ENCODE data around the gene SLC27A1. TPM values are rescaled to one million over a fixed set of nuclear protein-coding genes. Genes with fewer than 3 reads are reported as not detected.

SLC27A1 gene
- total RNA-seq, 1 donor from 2014 or later: 9.5 TPM

GRCh38 chr19:17429641-17430113 is 40.6 kb upstream of the SLC27A1 start:
- H3K4me3 ChIP-seq (ENCODE audit: insufficient read depth, low read depth, low read length): no peak overlapping the region
- H4K20me1 ChIP-seq (ENCODE audit: insufficient read depth, low read length): no peaks in the 10 kb centered on the region
- no peaks in the 10 kb centered on the region for H3K36me3 ChIP-seq (ENCODE audit: insufficient read depth, low read length)
- no peaks in the 10 kb centered on the region for H3K79me2 ChIP-seq (ENCODE audit: insufficient read depth, low read length)
- no peak for DNase-seq (ENCODE audit: low read depth)
- no peaks in the 10 kb centered on the region for H3K4me1 Mint-ChIP-seq (ENCODE audit: low read depth, unreplicated experiment)
- no peak for TF ChIP-seq CTCF (IDR thresholded peaks at IDR 0.05; ENCODE audit: insufficient read depth, low read depth, low read length)
- TF ChIP-seq EZH2 (IDR thresholded peaks at IDR 0.05; ENCODE audit: insufficient read depth, low read length): no peak
- no peak overlapping the region for H3K4me3 Mint-ChIP-seq (ENCODE audit: unreplicated experiment)
- H3K27ac ChIP-seq (ENCODE audit: low read depth, low read length): no peak overlapping the region
- no peaks in the 10 kb centered on the region for H3K27me3 Mint-ChIP-seq (ENCODE audit: low read depth, unreplicated experiment)
- no peak overlapping the region for H3K4me2 ChIP-seq (ENCODE audit: low read length)
- H3K27me3 ChIP-seq (ENCODE audit: insufficient read depth, low read length): no peaks in the 10 kb centered on the region
- no peak for FAIRE-seq
- H3K36me3 Mint-ChIP-seq (ENCODE audit: low read depth, unreplicated experiment): no peaks in the 10 kb centered on the region
- H2AFZ ChIP-seq (ENCODE audit: low read depth, low read length): no peak overlapping the region
- no peak overlapping the region for H3K9ac ChIP-seq (ENCODE audit: low read length)
- no peaks in the 10 kb centered on the region for H3K9me3 ChIP-seq (ENCODE audit: insufficient read depth, low read depth, low read length)
- H3K27ac Mint-ChIP-seq (ENCODE audit: unreplicated experiment): no peak overlapping the region
- no peaks in the 10 kb centered on the region for H3K4me1 ChIP-seq (ENCODE audit: insufficient read depth, low read length)
- H3K9me3 Mint-ChIP-seq (ENCODE audit: unreplicated experiment): no peaks in the 10 kb centered on the region

- no peak overlapping the region for H3K4me3 ChIP-seq (ENCODE audit: insufficient read depth, low read depth, low read length)
- peaks cover 2% of the 10 kb centered on the region for H3K9me3 ChIP-seq (ENCODE audit: insufficient read depth, low read depth, low read length)
- Mint-ChIP-seq H3K27me3 (ENCODE audit: low read depth, unreplicated experiment) (peaks cover 2% of the 10 kb centered on the region), H3K36me3 (ENCODE audit: low read depth, unreplicated experiment) (no peaks in the 10 kb centered on the region), H3K4me1 (ENCODE audit: low read depth, unreplicated experiment) (no peaks in the 10 kb centered on the region), H3K9me3 (ENCODE audit: unreplicated experiment) (no peaks in the 10 kb centered on the region), H3K4me3 (ENCODE audit: unreplicated experiment) (no peak overlapping the region), H3K27ac (ENCODE audit: unreplicated experiment) (no peak overlapping the region)
- H3K9ac ChIP-seq (ENCODE audit: low read length): no peak overlapping the region
- no peaks in the 10 kb centered on the region for H3K27me3 ChIP-seq (ENCODE audit: insufficient read depth, low read length)
- no peak overlapping the region for H2AFZ ChIP-seq (ENCODE audit: low read depth, low read length)
- no peaks in the 10 kb centered on the region for H3K4me1 ChIP-seq (ENCODE audit: insufficient read depth, low read length)
- TF ChIP-seq EZH2 (IDR thresholded peaks at IDR 0.05; ENCODE audit: insufficient read depth, low read length) (no peak), CTCF (IDR thresholded peaks at IDR 0.05; ENCODE audit: insufficient read depth, low read depth, low read length) (no peak)
- no peak overlapping the region for H3K4me2 ChIP-seq (ENCODE audit: low read length)
- H3K36me3 ChIP-seq (ENCODE audit: insufficient read depth, low read length): no peaks in the 10 kb centered on the region
- H3K79me2 ChIP-seq (ENCODE audit: insufficient read depth, low read length): no peaks in the 10 kb centered on the region
- FAIRE-seq (no peak), DNase-seq (ENCODE audit: low read depth) (no peak)
- no peaks in the 10 kb centered on the region for H4K20me1 ChIP-seq (ENCODE audit: insufficient read depth, low read length)
- H3K27ac ChIP-seq (ENCODE audit: low read depth, low read length): no peak overlapping the region
Observed at GRCh38 chr19:17431417-17431816, 38.9 kb upstream of the SLC27A1 start.

- no peak for TF ChIP-seq EZH2 (IDR thresholded peaks at IDR 0.05; ENCODE audit: insufficient read depth, low read length)
- TF ChIP-seq CTCF (IDR thresholded peaks at IDR 0.05; ENCODE audit: insufficient read depth, low read depth, low read length): no peak
- FAIRE-seq: no peak
- H3K27me3 Mint-ChIP-seq (ENCODE audit: low read depth, unreplicated experiment): peaks cover 6% of the 10 kb centered on the region
Observed at GRCh38 chr19:17435218-17435617, 35.1 kb upstream of the SLC27A1 start.

More at GRCh38 chr19:17435218-17435617, 35.1 kb upstream of the SLC27A1 start:
- no peak overlapping the region for H3K4me3 Mint-ChIP-seq (ENCODE audit: unreplicated experiment)
- H3K9me3 ChIP-seq (ENCODE audit: insufficient read depth, low read depth, low read length): peaks cover 2% of the 10 kb centered on the region
- H3K9me3 Mint-ChIP-seq (ENCODE audit: unreplicated experiment): no peaks in the 10 kb centered on the region
- H3K9ac ChIP-seq (ENCODE audit: low read length): no peak overlapping the region
- peaks cover 2% of the 10 kb centered on the region for H3K27me3 ChIP-seq (ENCODE audit: insufficient read depth, low read length)
- DNase-seq (ENCODE audit: low read depth): no peak
- no peak overlapping the region for H3K4me3 ChIP-seq (ENCODE audit: insufficient read depth, low read depth, low read length)
- no peaks in the 10 kb centered on the region for H3K4me1 ChIP-seq (ENCODE audit: insufficient read depth, low read length)
- no peak overlapping the region for H3K27ac Mint-ChIP-seq (ENCODE audit: unreplicated experiment)
- no peaks in the 10 kb centered on the region for H3K36me3 Mint-ChIP-seq (ENCODE audit: low read depth, unreplicated experiment)
- no peaks in the 10 kb centered on the region for H4K20me1 ChIP-seq (ENCODE audit: insufficient read depth, low read length)
- H3K27ac ChIP-seq (ENCODE audit: low read depth, low read length): no peak overlapping the region
- no peak overlapping the region for H3K4me2 ChIP-seq (ENCODE audit: low read length)
- no peak overlapping the region for H2AFZ ChIP-seq (ENCODE audit: low read depth, low read length)
- H3K4me1 Mint-ChIP-seq (ENCODE audit: low read depth, unreplicated experiment): no peaks in the 10 kb centered on the region
- H3K79me2 ChIP-seq (ENCODE audit: insufficient read depth, low read length): no peaks in the 10 kb centered on the region
- no peaks in the 10 kb centered on the region for H3K36me3 ChIP-seq (ENCODE audit: insufficient read depth, low read length)
